C4-2B (cell line): ENCODE results near the gene SMAD4.
A peak's percentile ranks its signal among the peaks of the same experiment; 100 is the strongest.

ENCODE experiments used
- ZFX ChIP-seq: fragments of 450-650 bp; IDR thresholded peaks from 2 replicates; pipeline ENCODE4 v1.6.1; 2017
- TF ChIP-seq, protein P1 (sequence below): fragments of 450-650 bp; conservative IDR thresholded peaks from 2 replicates; pipeline ENCODE4 v1.5.1; 2017; ENCODE audit warnings: mild to moderate bottlenecking

DNA sequence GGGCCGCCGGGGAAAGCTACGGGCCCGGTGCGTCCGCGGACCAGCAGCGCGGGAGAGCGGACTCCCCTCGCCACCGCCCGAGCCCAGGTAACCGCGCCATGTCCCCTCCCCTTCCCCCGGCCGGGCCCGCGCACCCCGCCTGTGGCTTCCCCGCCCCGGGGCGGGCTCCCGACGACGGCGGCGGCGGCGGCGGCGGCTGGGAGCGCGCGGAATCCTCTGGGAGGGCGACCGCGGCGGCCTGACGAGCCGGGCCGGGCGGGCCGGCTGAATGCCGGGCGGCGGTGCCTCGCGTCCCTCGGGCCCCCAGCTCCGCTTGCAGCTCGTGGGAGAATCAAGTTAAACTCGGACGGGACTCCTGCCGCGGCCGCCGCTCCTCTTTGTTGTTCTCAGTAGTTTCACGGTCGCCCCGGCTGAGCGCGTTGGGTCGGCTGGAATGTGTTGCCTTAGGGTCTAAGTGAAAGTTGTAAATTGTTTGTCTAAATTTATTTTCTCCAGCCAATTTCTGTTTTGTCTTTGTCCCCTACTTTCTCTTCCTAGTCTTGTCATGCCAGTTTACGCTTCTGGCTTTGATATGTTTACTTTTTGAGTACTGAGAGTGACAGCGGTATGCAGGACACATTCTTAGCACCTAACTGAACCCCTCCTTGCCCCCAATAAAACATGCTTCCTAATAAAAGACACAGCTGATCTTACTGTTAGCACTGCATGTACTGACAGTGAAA, 685 bp downstream of the SMAD4 start:
- TF ChIP-seq, protein P1, sequence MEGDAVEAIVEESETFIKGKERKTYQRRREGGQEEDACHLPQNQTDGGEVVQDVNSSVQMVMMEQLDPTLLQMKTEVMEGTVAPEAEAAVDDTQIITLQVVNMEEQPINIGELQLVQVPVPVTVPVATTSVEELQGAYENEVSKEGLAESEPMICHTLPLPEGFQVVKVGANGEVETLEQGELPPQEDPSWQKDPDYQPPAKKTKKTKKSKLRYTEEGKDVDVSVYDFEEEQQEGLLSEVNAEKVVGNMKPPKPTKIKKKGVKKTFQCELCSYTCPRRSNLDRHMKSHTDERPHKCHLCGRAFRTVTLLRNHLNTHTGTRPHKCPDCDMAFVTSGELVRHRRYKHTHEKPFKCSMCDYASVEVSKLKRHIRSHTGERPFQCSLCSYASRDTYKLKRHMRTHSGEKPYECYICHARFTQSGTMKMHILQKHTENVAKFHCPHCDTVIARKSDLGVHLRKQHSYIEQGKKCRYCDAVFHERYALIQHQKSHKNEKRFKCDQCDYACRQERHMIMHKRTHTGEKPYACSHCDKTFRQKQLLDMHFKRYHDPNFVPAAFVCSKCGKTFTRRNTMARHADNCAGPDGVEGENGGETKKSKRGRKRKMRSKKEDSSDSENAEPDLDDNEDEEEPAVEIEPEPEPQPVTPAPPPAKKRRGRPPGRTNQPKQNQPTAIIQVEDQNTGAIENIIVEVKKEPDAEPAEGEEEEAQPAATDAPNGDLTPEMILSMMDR = no peak
- TF ChIP-seq ZFX = peak; percentile 37
